CD4-positive, alpha-beta T cell treated with Interleukin-10 for 1 hour (primary cell): Measurements from ENCODE around the gene RBM12.

Source experiments
- DNase-seq: peaks from one replicate; pipeline ENCODE4 v3.0.0-alpha.2; 2020

The RBM12 gene

DNA sequence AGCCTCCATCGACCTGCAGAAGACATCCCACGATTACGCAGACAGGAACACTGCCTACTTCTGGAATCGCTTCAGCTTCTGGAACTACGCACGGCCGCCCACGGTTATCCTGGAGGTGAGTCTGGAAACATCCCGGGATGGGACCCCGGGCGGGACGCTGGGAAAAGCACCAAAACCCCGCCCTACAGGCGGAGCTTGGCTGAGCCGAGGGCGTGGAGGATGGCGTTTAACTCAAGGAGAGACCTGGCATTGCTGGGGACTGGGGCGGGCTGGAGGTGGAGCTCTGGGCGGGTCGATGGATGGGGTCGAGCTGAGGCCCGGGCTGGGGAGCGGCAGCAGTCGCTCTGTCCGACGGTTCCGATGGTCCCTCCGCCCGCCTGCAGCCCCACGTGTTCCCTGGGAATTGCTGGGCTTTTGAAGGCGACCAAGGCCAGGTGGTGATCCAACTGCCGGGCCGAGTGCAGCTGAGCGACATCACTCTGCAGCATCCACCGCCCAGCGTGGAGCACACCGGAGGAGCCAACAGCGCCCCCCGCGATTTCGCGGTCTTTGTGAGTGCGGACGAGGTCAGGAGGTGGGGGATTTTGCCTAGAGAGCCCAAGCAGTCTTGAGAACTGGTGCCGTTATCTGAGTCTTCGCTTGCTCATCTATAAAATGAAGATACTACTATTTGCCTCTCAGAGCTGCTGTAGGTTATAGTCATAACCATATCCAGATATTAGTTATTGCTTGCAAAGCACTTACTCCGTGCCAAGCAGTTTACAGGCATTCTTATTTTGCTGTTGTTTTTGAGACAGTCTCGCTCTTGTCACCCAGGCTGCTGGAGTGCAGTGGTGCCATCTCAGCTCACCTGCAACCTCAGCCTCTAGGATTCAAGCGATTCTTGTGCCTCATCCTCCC lies 45.3 kb downstream of the RBM12 start:
- peak; percentile 80 for DNase-seq

DNA sequence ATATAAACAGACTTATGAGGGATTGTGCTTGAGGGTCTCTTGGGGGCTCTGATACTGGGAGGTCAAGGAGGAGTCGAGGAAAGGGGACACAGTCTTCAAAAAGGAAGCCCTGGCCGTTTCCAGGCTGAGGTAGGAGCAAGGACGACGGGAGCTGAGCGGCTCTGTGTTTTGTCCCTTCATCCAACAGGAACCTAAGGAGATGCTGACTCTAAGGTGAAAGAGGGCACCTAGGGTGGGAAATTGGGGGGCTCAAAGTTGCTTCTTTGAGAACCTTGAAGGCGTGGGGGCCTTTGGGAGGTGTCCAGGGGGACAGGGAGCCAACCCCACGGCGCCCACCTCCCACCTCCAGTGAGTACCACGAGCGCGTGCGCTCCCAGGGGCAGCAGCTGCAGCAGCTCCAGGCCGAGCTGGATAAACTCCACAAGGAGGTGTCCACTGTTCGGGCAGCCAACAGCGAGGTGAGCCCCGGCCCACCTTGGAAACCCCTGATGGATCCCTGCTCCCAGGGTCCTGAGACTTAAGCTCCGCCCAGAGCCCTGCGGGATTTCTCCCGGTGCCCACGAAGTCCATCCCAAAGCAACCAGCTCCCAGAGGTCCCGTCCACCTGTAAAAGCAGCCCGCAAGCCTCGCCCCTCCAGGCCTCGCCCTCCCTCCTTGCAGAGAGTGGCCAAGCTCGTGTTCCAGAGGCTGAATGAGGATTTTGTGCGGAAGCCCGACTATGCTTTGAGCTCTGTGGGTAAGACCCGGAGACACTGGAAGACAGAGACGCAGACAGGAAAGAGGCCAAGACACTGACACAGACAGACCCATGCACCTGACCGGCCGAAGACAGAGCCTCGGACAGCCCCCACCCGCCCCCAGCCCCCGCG lies 46.2 kb downstream of the RBM12 start:
- peak; percentile 25 for DNase-seq

DNA sequence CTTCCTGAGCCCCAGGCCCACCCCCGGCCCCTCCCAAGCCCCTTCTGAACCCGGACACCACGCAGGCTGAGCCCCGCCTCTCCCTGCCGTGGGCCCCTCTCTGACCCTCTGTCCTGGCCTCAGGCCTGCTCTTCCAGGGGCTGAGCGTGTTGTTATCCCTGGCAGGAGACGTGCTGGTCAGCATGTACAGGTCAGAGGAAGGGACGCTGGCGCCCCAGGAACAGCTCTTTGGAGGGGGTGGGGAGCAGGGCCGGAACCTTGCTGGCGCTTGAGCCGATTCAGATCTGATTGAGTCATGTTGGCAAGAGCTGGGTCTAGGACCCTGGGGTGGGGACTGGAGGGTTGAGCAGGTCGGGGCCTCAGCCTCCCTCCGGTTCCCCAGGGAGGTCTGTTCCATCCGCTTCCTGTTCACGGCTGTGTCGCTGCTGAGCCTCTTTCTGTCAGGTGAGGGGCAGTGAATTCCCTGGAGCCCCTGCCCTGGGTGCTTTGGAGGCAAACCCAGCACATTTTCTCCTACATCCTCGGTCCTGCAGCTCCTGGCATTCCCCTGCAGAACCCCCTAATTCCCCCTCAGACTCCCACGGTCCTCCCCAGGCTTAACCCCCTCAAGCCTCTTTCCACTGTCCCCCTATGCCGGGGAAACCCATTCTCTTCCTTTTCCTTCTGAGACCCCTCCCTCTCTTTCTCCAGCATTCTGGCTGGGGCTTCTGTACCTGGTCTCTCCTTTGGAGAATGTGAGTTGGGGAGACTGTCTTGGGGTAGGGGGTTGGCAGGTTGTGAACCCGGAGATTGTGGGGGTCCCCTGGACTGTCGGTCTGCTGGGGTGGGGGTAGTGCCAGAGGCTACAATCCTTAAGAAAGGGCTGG lies 47.1 kb downstream of the RBM12 start:
- DNase-seq, result peak; percentile 33

DNA sequence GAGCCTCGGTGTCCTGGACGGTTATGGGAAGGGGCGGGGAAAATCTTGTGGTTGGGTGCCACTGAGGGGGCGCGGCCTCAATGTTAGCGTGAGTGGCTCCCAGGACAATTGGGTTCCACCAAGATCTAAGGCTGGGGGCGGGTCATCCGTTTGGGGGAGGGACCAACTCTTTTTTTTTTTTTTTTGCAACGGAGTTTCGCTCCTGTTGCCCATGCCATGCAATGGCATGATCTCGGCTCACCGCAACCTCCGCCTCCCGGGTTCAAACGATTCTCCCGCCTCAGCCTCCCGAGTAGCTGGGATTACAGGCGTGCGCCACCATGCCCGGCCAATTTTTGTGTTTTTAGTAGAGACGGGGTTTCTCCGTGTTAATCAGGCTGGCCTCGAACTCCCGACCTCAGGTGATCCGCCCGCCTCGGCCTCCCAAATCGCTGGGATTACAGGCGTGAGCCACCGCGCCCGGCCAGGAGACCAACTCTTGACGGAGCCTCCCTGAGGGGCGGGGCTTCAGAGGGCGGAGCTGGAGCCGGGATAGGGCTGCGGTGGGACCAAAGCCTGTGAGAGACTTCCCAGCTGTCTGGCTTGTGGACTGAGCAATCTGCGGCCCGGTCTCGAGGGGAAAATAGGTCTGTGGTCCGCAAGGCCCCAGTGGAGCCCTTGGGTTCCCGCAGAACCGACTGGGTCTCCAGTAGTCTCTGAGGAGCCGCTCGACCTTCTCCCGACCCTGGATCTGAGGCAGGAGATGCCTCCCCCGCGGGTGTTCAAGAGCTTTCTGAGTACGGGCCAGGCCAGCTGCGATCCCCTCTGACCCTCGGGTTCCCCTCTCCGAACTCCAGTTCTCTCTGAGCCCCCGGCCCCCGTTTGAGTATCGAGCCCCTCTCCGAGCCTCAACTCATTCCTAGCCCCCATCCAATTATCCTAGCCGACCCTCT lies 48.0 kb downstream of the RBM12 start:
- peak; percentile 58 for DNase-seq

DNA sequence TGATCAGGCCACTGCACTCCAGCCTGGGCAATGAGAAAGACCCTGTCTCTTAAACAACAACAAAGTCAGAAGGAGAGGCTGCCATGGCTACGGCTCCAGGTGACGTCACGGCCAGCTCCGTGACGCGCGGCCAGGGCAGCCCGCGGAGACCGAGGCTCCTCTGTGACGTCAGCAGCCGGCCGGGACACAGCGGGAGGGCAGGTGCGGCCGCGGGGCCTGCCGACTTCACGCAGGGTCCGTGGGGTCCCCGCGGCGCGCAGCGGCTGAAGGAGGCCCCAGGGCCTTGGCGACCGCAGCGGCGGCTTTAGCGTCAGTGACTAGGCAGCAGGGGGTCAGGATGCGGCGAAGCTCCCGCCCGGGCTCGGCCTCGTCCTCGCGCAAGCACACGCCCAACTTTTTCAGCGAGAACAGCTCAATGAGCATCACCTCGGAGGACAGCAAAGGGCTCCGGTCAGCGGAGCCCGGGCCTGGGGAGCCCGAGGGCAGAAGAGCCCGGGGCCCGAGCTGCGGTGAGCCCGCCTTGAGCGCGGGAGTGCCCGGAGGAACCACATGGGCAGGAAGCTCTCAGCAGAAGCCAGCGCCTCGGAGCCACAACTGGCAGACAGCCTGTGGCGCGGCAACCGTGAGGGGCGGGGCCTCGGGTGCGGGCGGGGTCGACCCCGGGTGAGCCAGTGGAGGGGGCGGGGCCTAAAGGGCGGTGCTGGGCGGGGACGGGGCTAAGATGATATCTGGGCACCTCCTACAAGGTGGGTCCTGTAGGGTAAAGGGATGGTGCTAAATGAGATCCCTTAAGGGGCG lies 48.8 kb downstream of the RBM12 start, which contains the start of gene SPAG4:
SPAG4 (plus strand) TSS at position 163 of the 798 bp plus-strand sequence; CDS start at position 338, 175 bp downstream.
- DNase-seq, result peak; percentile 100

DNA sequence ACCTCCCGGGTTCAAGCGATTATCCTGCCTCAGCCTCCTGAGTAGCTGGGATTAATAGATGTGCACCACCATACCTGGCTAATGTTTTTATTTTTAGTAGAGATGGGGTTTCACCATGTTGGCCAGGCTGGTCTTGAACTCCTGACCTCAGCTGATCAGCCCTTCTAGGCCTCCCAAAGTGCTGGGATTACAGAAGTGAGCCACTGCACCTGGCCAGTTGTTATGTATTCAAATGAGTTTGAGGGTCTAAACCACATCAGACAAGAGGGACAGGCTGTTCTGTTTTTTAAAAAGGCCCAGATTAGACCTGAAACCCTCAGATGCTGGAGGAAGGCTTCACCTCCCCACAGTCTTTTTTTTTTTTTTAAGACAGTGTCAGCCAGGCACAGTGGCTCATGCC lies 53.2 kb downstream of the RBM12 start:
- no peak for DNase-seq

DNA sequence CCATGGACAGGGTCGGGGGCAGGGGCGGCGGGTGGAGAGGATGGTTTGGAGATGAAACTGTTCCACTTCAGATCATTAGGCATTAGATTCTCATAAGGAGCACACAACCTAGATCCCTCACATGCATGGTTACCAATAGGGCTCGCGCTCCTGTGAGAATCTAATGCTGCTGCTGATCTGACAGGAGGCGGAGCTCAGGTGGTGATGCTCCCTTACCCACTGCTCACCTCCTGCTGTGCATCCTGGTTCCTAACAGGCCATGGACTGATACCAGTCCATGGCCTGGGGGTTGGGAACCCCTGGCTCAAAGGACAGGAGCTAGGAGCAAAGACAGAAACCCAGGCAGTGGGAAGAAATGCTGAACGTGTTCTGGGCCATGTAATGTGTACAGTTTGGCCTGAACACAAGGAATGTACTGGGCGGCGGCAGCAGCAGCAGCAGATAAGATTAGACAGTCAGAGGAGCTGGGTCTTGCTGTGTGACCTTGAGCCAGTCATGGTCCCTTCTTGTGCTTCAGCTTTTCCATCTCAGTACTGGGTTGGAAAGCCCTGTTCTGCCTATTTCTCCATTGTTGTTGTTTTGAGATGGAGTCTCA lies 53.8 kb downstream of the RBM12 start:
- no peak for DNase-seq

DNA sequence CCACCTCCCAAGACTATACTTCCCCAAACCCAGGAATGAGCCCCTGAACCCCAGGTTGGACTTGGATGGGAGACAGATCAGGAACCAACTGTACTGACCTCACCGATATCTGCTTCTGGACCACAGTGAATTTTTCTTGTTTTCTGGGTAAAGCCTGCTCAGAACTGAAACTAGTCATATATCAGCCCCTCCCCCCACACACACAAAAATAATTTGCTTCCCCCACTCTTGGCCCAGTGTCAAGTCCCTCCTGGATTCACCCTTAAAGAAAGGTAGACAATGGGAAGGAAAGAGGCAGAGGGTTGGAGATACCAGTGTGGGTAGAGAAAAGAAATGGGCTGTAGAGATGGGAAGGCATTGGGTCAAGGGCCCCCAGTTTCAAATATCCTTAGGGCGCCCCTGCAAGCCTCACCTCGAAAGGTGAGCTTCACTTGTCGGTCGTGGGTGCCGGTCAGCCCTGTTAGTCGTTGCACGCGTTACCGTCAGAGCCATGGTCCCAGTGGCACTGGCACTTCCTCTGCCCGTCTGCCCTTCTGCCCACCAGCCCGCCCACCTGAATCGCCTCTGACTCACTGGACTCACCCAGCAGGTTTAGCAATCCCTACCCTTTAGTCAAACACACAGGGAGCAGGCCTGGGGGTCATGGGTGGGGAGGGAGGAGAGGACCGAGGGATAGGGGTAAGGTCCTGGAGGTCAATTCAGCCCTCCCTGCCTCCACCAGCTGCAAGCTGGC lies 57.5 kb downstream of the RBM12 start:
- no peak for DNase-seq

DNA sequence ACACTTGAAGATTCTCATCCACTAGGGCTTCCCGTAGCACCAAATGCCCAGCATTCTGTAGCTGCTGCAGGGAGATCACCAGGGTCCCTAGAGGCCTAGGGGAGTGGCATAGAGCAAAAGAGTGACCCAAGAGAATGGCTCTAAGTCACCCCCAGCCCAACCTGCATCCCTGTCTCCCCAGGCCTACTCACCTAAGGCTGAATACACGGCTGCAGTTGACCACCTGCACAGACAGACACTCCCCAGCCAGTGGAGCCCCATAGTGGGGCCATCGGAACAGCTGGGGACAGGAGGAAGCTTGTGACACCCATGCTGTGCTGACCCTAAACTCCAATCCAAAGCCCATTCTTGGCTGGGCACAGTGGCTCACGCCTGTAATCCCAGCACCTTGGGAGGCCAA lies 58.6 kb downstream of the RBM12 start:
- no peak for DNase-seq

DNA sequence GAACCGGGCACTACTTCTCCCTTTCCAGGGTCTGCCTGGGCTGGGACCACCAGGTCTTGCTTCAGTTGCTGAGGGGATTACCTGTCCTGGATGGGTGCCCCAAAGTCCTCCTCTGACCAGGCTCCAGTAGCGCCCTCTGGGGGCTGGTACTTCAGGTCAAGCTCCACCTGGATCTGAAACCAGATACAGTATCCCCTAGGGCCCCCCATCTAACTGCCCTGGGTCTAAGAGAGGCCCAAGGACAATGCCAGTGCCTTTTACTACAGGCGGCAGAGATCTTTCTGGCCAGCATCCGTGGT lies 60.3 kb downstream of the RBM12 start:
- peak; percentile 24 for DNase-seq

DNA sequence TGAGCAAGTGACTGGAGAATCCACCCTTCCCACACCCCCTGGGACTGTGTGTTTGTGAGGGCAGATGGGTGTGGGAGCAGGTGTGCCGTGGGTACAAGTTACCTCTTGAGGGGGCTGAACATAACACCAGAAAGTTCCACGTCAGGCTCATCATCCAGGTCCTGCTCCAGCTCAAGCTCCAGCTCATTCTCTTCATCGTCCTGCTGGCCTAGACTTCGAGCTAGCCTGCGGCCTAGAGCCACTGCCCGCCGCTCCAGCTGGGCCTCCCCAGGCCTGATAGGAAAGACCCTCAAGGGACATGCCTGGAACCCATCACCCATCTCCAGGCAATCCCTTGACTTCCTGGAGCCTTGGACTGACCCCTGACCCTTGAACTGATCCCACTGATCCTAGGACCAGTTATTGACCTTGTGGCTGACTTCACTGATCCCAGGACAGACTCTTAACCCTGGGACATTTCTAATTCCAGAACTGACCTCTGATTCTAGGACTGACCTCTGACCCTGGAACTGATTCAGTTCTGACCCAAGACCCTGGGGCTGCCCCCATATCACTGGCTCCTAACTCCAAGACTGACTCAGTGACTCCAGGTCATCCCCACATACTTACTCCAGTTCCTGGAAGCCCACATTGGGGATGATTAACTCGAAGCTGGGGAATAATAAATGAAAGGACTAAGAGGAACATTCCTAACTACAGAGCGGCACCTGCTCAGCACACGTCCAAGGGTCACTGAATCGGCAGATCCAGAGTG lies 60.8 kb downstream of the RBM12 start:
- DNase-seq, result no peak

DNA sequence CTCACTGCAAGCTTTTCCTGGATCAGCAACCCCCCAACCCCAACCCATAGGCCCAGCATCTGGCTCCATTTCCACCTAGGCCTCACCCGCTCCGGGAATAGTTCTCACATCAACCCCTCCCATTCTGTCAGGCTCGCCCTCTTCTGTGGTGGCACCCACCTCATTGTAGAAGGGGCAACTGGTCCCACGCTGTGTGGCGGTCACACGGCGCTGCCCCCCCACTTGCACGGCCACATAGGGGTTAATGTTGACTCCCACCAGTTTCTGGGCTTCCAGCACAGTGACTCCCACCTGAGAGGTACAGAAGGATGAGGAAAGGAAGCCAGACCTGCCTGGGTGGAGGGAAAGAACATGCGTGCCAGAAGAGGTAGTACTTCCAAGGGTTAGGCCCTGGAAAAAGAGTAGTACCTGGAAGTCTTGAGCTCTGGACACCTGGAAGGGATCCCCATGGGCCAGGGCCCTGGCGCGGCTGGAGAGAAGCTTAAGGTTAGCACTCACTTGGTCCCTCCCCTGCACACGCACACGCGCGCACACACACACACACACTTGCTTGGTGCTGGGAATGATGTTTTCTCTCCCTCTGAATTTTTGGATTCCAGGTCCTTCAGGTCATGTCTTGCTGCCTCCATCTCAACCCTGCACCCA lies 61.7 kb downstream of the RBM12 start:
- DNase-seq, result no peak

DNA sequence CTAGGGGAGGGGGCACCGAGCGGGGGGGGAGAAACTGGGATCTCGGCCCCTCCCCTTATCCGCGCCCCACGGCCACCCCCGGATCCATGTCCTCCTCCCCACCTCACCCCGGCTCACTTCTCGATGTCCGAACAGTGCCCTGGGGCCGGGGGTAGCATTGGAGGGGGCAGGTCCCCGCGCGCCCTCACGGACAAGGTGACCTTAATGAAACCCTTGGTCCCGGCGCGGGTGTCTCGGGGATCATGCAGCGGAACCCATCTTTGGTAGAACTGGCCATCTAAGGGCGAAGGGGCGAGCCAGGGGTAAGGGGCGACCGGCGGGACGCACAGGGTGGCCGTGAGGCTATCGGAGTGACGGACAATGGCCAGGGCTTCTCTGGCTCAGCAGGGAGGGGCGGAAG lies 62.7 kb downstream of the RBM12 start:
- no peak for DNase-seq

DNA sequence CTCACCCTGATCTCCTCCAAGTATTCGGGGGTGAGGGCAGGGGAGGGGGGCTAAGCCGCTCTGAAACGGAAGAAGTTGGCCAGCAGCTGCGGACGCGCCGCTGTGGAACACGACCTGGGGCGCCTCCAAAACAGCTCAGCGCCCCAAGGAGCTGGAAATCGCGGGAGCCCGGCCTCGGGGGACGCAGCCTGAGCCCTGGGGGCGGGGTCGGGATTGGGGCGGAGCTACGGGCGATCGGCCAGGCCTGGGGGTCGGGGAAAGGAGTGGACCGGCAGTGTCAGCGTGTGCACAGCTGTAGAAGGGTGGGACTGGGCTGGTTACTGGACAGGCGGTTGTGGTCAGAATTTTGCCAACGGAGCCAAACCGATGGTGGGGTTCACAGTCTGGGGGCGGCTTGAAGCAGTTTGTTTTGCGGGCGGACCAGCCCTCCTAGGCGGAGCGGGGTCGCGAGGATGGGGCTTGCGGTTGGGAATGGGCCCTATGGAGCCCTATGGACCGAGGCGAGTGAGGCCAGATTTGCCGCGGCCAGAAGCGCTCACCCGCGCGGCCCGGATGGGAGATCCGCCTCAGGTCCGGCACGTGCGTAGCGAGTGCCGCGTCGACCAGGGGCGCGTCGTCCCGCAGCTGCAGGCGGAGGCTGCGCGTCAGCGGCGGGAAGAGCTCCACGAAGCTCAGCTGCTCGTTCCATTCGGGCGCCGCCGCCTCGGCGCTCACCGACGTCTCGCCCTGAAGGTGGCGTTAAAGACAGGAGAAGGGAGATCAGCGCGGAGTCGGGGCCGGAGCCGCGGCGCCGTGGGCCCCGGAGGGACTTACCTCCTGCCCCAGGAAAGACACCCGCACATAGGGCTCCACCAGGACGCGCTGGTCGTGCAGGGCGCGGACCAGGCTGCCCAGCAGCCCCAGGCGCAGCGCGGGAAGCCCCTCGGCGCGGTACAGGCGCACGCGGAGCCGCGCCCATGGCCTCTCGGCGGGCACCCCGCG lies 63.4 kb downstream of the RBM12 start:
- peak; percentile 84 for DNase-seq

DNA sequence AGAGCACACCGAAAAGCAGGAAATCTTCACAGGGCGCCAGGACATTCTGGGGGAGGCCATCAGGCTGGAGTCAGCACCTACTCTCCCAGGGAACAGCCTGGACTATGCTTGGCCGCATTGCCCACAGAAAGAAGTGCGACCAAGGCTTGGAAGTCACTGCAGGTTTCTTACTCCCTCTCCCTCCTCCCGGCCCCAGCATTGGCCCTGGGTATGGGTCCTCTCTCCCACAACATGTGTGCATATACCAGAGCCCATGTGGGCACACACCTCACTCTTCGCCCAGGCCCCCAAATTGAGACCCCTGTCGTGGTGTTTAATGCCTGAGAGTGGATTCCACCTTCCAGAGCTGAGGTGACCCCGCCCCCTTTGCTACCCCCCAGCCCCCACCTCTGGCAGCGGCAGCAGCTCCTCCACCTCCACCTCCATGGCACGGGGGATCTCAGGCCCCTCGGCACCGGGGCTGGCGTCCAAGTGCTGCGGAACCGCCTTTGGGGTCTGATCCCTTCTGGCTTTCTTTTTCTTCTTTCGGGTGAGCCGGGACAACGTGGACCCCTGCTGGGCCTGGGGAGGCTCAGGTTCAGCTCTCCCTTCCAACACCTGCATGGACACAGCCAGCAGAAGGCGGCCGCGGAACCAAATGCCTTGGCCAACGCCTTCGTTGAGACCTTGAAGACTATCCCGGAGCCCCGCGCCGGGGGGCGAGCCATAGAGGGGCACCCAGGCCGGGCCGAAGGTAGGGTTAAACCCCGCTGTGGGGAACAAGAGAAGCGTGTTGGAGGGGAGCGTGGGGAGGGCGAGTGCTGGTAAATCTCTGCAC lies 64.3 kb downstream of the RBM12 start:
- DNase-seq, result no peak

DNA sequence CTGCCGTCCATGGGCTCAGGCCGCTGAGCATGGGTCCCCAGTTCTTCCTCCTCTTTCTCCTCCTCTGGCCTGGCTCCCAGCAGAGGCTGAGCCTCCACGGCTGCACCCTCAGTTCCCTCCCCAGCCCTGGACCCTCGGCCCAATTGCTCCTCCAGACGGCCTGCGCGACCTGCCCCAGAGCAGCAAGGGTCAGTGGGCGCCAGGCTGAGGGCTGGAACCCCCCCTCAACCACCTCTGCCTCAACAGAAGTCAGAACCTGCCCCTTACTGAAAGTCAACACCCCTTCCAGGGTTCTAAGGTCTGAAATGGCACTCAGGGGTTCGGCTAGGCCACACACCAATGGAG lies 65.0 kb downstream of the RBM12 start:
- DNase-seq, result no peak
